DND-41 (cell line): ENCODE results near the gene CCDC97.

Experiments
- EZH2 ChIP-seq: IDR thresholded peaks from 3 replicates; pipeline ENCODE4 v1.6.1; 2012; ENCODE audit warnings: borderline replicate concordance, low read depth, mild to moderate bottlenecking, moderate library complexity, low read length, inconsistent platforms; ENCODE audit not compliant: severe bottlenecking
- TF ChIP-seq, protein P1 (sequence below): IDR thresholded peaks from 2 replicates; pipeline ENCODE4 v1.5.1; 2012; ENCODE audit warnings: borderline replicate concordance, low read length, moderate library complexity, mild to moderate bottlenecking; ENCODE audit not compliant: poor library complexity, severe bottlenecking; ENCODE audit errors: extremely low read depth

DNA sequence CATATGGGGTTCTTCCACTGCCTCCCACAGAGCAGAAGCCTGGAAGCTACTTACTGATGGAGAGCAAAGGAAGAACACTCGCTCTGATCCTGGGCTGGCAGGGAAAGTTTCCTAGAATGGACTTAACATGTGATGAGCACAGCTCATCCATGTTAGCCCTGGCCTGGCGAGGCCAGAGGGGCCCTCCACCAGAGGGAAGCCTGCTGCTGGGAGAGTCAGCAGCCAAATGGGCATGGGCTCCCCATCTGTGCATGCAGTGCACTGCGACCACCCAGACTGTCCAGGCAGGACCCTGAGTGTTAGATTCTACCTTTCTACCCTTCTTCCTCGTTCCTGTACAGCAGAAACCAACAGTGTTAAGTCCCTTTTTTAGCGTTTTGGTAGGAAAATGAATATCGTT, 36.9 kb upstream of the CCDC97 start:
- TF ChIP-seq, protein P1, sequence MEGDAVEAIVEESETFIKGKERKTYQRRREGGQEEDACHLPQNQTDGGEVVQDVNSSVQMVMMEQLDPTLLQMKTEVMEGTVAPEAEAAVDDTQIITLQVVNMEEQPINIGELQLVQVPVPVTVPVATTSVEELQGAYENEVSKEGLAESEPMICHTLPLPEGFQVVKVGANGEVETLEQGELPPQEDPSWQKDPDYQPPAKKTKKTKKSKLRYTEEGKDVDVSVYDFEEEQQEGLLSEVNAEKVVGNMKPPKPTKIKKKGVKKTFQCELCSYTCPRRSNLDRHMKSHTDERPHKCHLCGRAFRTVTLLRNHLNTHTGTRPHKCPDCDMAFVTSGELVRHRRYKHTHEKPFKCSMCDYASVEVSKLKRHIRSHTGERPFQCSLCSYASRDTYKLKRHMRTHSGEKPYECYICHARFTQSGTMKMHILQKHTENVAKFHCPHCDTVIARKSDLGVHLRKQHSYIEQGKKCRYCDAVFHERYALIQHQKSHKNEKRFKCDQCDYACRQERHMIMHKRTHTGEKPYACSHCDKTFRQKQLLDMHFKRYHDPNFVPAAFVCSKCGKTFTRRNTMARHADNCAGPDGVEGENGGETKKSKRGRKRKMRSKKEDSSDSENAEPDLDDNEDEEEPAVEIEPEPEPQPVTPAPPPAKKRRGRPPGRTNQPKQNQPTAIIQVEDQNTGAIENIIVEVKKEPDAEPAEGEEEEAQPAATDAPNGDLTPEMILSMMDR: no peak
- TF ChIP-seq EZH2: no peak
